AG04449 (cell line): Measurements from ENCODE around the gene SH3PXD2A.

Experiments
- CTCF ChIA-PET: fragments of 350-600 bp; formaldehyde crosslinking; extraction: SDS; loops from one replicate; lab custom pipeline; 2021; ENCODE audit warnings: antibody characterized with exemption; lab: Yijun Ruan, JAX
- POLR2A ChIA-PET: fragments of 400-600, 350-600 bp; formaldehyde crosslinking; extraction: SDS; loops from one replicate; lab custom pipeline; 2020; ENCODE audit warnings: antibody characterized with exemption, inconsistent platforms; lab: Yijun Ruan, JAX
- DNase-seq: peaks from one replicate; pipeline ENCODE4 v3.0.0-alpha.2; 2010; ENCODE audit warnings: low read depth, low spot score
- H3K4me3 ChIP-seq: 2 replicates; pipeline ENCODE4 v1.5.1; 2011; ENCODE audit warnings: low read depth, mild to moderate bottlenecking, control low read depth, low read length
- TF ChIP-seq, protein P1 (sequence below): IDR thresholded peaks from one replicate; pipeline ENCODE4 v1.5.1; 2011; ENCODE audit warnings: mild to moderate bottlenecking, moderate library complexity, low read length, control low read depth, inconsistent platforms; ENCODE audit not compliant: insufficient read depth; ENCODE audit errors: missing control alignments

SH3PXD2A gene

DNA sequence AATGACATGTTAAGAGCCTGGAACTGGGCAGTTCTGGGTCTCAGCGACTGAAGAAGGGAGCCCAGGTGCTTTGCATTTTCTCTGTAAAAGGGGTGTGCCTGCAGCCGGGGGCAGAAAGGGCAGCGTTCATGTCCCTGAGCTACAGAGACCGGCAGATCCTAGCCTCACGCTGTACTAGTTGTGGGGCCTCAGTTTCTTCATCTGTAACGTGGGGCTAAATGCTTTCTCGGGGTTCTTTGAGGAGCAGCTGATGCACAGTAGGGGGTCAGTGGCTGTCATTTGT lies 282.2 kb downstream of the SH3PXD2A start:
- CTCF ChIA-PET, result interaction anchor here (0.8 kb wide), 1 partner anchor 9 kb away, joined by 3 read pairs; no protein-coding TSS in a partner anchor
- TF ChIP-seq, protein P1, sequence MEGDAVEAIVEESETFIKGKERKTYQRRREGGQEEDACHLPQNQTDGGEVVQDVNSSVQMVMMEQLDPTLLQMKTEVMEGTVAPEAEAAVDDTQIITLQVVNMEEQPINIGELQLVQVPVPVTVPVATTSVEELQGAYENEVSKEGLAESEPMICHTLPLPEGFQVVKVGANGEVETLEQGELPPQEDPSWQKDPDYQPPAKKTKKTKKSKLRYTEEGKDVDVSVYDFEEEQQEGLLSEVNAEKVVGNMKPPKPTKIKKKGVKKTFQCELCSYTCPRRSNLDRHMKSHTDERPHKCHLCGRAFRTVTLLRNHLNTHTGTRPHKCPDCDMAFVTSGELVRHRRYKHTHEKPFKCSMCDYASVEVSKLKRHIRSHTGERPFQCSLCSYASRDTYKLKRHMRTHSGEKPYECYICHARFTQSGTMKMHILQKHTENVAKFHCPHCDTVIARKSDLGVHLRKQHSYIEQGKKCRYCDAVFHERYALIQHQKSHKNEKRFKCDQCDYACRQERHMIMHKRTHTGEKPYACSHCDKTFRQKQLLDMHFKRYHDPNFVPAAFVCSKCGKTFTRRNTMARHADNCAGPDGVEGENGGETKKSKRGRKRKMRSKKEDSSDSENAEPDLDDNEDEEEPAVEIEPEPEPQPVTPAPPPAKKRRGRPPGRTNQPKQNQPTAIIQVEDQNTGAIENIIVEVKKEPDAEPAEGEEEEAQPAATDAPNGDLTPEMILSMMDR, result no peak
- POLR2A ChIA-PET, result interaction anchor here (0.7 kb wide), 1 partner anchor 41 kb away, joined by 3 read pairs; no protein-coding TSS in a partner anchor
- no peak for DNase-seq
- no peak overlapping the region for H3K4me3 ChIP-seq

DNA sequence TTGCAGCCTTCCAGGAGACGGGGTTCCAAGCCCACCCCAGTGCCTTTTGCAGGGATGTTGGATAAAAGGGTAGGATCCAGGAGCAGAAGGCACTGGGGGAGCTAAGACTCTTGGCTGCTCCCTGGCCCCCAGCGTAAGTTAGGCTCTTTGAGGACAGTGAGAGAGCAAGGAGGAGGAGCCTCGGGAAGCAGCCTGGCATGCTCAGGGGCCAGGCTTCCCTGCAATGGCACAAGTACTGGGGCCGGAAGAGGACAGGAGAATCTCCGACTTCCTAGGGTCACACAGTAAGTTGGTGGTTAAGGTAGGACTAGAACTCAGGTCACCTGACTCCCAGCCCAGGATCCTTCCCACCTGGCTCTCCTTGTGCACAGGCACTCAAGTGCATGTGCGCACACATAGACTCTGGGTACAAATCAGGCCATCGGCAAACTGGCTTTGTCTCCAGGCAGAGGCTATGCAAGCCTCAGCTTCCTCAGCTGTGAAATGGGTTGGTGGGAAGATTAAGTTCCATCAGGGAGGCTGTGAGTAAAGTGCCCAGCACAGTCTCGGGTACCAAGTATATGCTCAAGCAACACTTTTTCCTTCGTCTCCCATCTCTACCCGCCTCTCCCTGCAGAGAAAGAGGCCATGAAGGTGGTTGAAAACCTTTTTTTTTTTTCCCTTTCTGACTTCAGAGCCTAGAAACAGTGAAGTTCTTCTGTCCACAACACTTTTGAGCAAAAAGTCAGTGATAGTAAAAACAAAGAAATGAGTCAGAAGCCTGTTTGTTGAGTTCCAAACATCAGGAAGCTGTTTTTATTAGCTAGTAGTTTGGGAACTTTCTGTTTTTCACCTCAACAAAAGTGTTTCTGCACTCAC lies 282.8 kb downstream of the SH3PXD2A start:
- no peak overlapping the region for H3K4me3 ChIP-seq
- DNase-seq, result no peak
- ChIA-PET CTCF (interaction anchor here (0.7 to 0.8 kb wide), 2 partner anchors 8 to 29 kb away, joined by 3 read pairs; no protein-coding TSS in a partner anchor), POLR2A (interaction anchor here (0.7 kb wide), 1 partner anchor 41 kb away, joined by 3 read pairs; no protein-coding TSS in a partner anchor)
- TF ChIP-seq, protein P1, result no peak

DNA sequence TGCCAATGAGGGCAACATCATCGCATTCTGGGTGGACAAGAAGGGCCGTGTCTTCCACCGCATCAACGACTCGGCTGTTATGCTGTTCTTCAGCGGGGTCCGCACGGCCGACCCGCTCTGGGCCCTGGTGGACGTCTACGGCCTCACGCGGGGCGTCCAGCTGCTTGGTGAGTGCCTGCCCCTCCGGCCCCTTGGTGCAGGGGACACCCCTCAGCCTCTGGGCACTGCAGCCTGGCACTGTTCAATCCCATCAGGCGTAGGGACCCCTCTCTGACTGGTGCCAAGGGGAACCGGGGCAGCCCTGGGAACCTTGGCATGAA lies 283.8 kb downstream of the SH3PXD2A start:
- ChIA-PET CTCF (no interaction called here), POLR2A (no interaction called here)
- H3K4me3 ChIP-seq, result no peak overlapping the region
- TF ChIP-seq, protein P1, result no peak
- DNase-seq, result no peak

DNA sequence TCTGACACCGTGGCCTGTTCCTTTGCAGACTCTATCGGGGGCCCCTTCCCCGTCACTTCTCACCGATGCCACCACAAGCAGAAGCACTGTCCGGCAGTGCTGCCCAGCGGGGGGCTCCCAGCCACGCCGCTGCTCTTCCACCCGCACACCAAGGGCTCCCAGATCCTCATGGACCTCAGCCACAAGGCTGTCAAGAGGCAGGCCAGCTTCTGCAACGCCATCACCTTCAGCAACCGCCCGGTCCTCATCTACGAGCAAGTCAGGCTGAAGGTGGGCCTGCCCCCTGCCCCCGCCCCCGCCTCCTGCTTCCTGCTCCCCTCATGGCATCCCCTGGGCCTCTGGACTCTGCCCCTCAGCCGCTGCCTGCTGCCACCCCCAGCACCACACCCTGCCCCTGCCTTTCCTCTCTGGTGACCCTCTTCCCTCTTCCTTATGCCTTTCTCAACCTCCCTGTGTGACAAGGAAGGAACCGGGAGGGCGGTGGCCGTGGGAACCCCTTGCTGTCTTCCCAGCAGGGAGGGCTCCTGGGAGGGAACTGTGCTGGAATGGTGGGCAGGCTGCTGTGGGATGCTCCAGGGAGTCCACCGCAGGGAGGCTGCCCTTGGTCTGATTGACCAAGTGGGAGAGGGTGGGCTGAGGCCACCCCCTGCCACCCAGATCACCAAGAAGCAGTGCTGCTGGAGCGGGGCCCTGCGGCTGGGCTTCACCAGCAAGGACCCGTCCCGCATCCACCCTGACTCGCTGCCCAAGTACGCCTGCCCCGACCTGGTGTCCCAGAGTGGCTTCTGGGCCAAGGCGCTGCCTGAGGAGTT lies 284.3 kb downstream of the SH3PXD2A start:
- no peak for DNase-seq
- ChIA-PET CTCF (no interaction called here), POLR2A (no interaction called here)
- TF ChIP-seq, protein P1, result no peak
- no peak overlapping the region for H3K4me3 ChIP-seq

DNA sequence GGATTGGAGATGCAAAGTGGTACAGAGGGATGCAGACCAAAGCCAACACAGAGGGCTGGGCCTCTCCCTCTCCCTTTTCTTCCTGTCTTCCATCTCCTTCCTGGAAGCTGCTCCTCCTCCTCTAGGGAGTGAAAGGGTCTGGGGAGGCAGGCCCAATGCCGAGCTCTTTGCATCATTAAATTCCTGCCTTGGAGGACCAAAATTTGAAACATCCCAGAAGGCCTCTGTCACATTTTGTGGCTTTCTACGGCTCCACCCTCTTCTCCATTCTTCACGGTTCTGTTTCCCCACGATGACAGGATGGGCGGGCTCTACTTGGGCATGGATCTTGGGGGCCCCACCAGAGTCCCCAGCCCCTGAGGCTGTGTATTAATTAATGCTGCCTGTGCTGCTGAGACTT lies 285.5 kb downstream of the SH3PXD2A start:
- ChIA-PET CTCF (interaction anchor here (1.1 kb wide), 1 partner anchor 23 kb away, joined by 5 read pairs; no protein-coding TSS in a partner anchor), POLR2A (no interaction called here)
- H3K4me3 ChIP-seq, result no peak overlapping the region
- TF ChIP-seq, protein P1, result no peak
- no peak for DNase-seq

DNA sequence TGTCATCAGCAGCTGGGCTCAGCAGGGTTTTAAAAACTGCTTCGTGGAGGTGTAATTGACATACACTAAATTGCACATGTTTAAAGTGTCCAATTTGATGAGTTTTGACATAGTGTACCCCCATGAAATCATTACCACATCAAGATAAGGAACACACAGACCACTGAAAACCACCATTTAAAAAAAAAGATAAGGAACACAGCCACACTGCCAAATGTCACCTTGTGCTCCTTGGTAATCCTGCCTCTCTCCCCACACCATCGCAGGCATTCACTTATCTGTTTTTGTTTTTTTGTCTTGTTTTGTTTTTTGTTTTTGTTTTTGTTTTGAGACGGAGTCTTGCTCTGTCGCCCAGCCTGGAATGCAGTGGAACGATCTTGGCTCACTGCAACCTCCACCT lies 286.9 kb downstream of the SH3PXD2A start:
- TF ChIP-seq, protein P1, result no peak
- ChIA-PET POLR2A (no interaction called here), CTCF (interaction anchor here (1.0 kb wide), 1 partner anchor 86 kb away, joined by 3 read pairs; no protein-coding TSS in a partner anchor)
- no peak for DNase-seq
- H3K4me3 ChIP-seq, result no peak overlapping the region
